Endothelial cell of umbilical vein (primary cell): ENCODE results near the gene CCDC117.

Experiments
- JUN ChIP-seq: IDR thresholded peaks from 2 replicates; pipeline ENCODE4 v1.6.1; 2011; ENCODE audit warnings: borderline replicate concordance, low read depth; ENCODE audit not compliant: insufficient read length, insufficient read depth
- MAX ChIP-seq: IDR thresholded peaks from 2 replicates; pipeline ENCODE4 v1.6.1; 2011; ENCODE audit not compliant: insufficient read depth, insufficient read length
- POLR2AphosphoS5 ChIP-seq: IDR thresholded peaks from 2 replicates; pipeline ENCODE4 v1.6.1; 2012; ENCODE audit warnings: low read depth, mild to moderate bottlenecking, control low read depth, low read length, moderate library complexity; ENCODE audit not compliant: insufficient read depth
- TF ChIP-seq, protein P1 (sequence below), 2 donors: IDR thresholded peaks; 1 replicate in 1 of 2; 2 replicates in 1 of 2; pipeline ENCODE4 v1.5.1; 2011; ENCODE audit warnings: low read length in 2 of 2, mild to moderate bottlenecking in 2 of 2, moderate library complexity in 2 of 2, control low read depth in 1 of 2, inconsistent platforms in 1 of 2, low read depth in 1 of 2; ENCODE audit not compliant: insufficient read depth in 1 of 2; ENCODE audit errors: extremely low read depth in 1 of 2

GRCh38 chr22:28771195-28771791 lies 1.2 kb upstream of the CCDC117 start:
- TF ChIP-seq JUN = no peak
- TF ChIP-seq, protein P1, sequence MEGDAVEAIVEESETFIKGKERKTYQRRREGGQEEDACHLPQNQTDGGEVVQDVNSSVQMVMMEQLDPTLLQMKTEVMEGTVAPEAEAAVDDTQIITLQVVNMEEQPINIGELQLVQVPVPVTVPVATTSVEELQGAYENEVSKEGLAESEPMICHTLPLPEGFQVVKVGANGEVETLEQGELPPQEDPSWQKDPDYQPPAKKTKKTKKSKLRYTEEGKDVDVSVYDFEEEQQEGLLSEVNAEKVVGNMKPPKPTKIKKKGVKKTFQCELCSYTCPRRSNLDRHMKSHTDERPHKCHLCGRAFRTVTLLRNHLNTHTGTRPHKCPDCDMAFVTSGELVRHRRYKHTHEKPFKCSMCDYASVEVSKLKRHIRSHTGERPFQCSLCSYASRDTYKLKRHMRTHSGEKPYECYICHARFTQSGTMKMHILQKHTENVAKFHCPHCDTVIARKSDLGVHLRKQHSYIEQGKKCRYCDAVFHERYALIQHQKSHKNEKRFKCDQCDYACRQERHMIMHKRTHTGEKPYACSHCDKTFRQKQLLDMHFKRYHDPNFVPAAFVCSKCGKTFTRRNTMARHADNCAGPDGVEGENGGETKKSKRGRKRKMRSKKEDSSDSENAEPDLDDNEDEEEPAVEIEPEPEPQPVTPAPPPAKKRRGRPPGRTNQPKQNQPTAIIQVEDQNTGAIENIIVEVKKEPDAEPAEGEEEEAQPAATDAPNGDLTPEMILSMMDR (IDR thresholded peaks at IDR 0.05; ENCODE audit: extremely low read depth in 1 of 2, insufficient read depth in 1 of 2, low read depth in 1 of 2, low read length in 2 of 2) = no peak
- no peak for TF ChIP-seq POLR2AphosphoS5
- TF ChIP-seq MAX = no peak
